WERI-Rb-1 (cell line): ENCODE measurements around the gene TNNT2.

ENCODE experiments used
- DNase-seq: peaks from one replicate; pipeline ENCODE4 v3.0.0-alpha.2; 2020
- H3K27ac ChIP-seq: fragments of 250-450 bp; sonication (Bioruptor Pico); 2 replicates; pipeline ENCODE4 v1.5.1; 2020; ENCODE audit warnings: mild to moderate bottlenecking, moderate library complexity
- H3K27me3 ChIP-seq: fragments of 250-450 bp; sonication (Bioruptor Pico); 2 replicates; pipeline ENCODE4 v1.5.1; 2021; ENCODE audit warnings: mild to moderate bottlenecking, low read depth, moderate library complexity; ENCODE audit not compliant: insufficient read depth, severe bottlenecking
- H3K36me3 ChIP-seq: fragments of 250-450 bp; sonication (Bioruptor Pico); 2 replicates; pipeline ENCODE4 v1.5.1; 2020; ENCODE audit warnings: mild to moderate bottlenecking, moderate library complexity
- H3K4me3 ChIP-seq: 2 replicates; pipeline ENCODE4 v1.5.1; 2011; ENCODE audit warnings: low read depth, mild to moderate bottlenecking, control low read depth, low read length
- H3K9me3 ChIP-seq: fragments of 250-450 bp; sonication (Bioruptor Pico); 2 replicates; pipeline ENCODE4 v1.5.1; 2021; ENCODE audit warnings: mild to moderate bottlenecking, moderate library complexity; ENCODE audit not compliant: severe bottlenecking
- CTCF ChIP-seq: IDR thresholded peaks from 2 replicates; pipeline ENCODE4 v1.5.1; 2011; ENCODE audit warnings: low read depth, mild to moderate bottlenecking, control low read depth, inconsistent platforms, low read length

TNNT2 gene

GRCh38 chr1:201397675-201398074 lies 20.2 kb upstream of the TNNT2 start:
- no peak for DNase-seq
- Histone ChIP-seq H3K9me3 (no peaks in the 10 kb centered on the region), H3K4me3 (no peak overlapping the region), H3K27ac (no peak overlapping the region), H3K36me3 (no peaks in the 10 kb centered on the region), H3K27me3 (no peaks in the 10 kb centered on the region)
- TF ChIP-seq CTCF, result no peak

- DNase-seq, result no peak
- Histone ChIP-seq H3K4me3 (no peak overlapping the region), H3K9me3 (no peaks in the 10 kb centered on the region), H3K36me3 (no peaks in the 10 kb centered on the region), H3K27ac (no peak overlapping the region), H3K27me3 (no peaks in the 10 kb centered on the region)
- TF ChIP-seq CTCF, result no peak
These were observed 19.5 kb upstream of the TNNT2 start for GRCh38 chr1:201396861-201397464.

- no peak for DNase-seq
- H3K36me3 ChIP-seq, result no peaks in the 10 kb centered on the region
- H3K4me3 ChIP-seq, result no peak overlapping the region
- H3K9me3 ChIP-seq, result no peaks in the 10 kb centered on the region
- H3K27me3 ChIP-seq, result no peaks in the 10 kb centered on the region
- TF ChIP-seq CTCF, result no peak
- no peak overlapping the region for H3K27ac ChIP-seq
These were observed 18.5 kb upstream of the TNNT2 start for GRCh38 chr1:201395936-201396335.

GRCh38 chr1:201394591-201394990 lies 17.1 kb upstream of the TNNT2 start:
- no peak for TF ChIP-seq CTCF
- H3K9me3 ChIP-seq, result no peaks in the 10 kb centered on the region
- H3K4me3 ChIP-seq, result no peak overlapping the region
- no peak overlapping the region for H3K27ac ChIP-seq
- no peaks in the 10 kb centered on the region for H3K27me3 ChIP-seq
- no peak for DNase-seq
- H3K36me3 ChIP-seq, result no peaks in the 10 kb centered on the region

GRCh38 chr1:201393076-201393475 lies 15.6 kb upstream of the TNNT2 start:
- Histone ChIP-seq H3K9me3 (no peaks in the 10 kb centered on the region), H3K27me3 (no peaks in the 10 kb centered on the region), H3K36me3 (no peaks in the 10 kb centered on the region), H3K4me3 (no peak overlapping the region), H3K27ac (no peak overlapping the region)
- no peak for DNase-seq
- no peak for TF ChIP-seq CTCF
